Glutamatergic neuron (in vitro differentiated cells): ENCODE results near the gene UBC. TPM values are rescaled to one million over a fixed set of nuclear protein-coding genes. Genes with fewer than 3 reads are reported as not detected.

Source experiments
- DNase-seq: peaks from one replicate; pipeline ENCODE4 v3.0.0; 2022
- H3K27ac Mint-ChIP-seq: one replicate; pipeline ENCODE4 v1.8.0; 2020; ENCODE audit warnings: mild to moderate bottlenecking, mixed read lengths, inconsistent platforms; ENCODE audit not compliant: unreplicated experiment
- H3K27me3 Mint-ChIP-seq: one replicate; pipeline ENCODE4 v1.8.0; 2020; ENCODE audit warnings: mild to moderate bottlenecking, moderate library complexity, mixed read lengths, inconsistent platforms; ENCODE audit not compliant: unreplicated experiment
- H3K36me3 Mint-ChIP-seq: one replicate; pipeline ENCODE4 v1.8.0; 2020; ENCODE audit warnings: mild to moderate bottlenecking, mixed read lengths, inconsistent platforms; ENCODE audit not compliant: unreplicated experiment
- H3K4me1 Mint-ChIP-seq: one replicate; pipeline ENCODE4 v1.8.0; 2020; ENCODE audit warnings: mild to moderate bottlenecking, low read depth, mixed read lengths, inconsistent platforms; ENCODE audit not compliant: unreplicated experiment
- H3K4me3 Mint-ChIP-seq: one replicate; pipeline ENCODE4 v1.8.0; 2020; ENCODE audit warnings: mild to moderate bottlenecking, mixed read lengths, inconsistent platforms; ENCODE audit not compliant: unreplicated experiment
- H3K9me3 Mint-ChIP-seq: one replicate; pipeline ENCODE4 v1.8.0; 2020; ENCODE audit warnings: mild to moderate bottlenecking, moderate library complexity, mixed read lengths, inconsistent platforms; ENCODE audit not compliant: unreplicated experiment
- CTCF ChIP-seq: fragments of 200-600 bp; sonication (generic); IDR thresholded peaks from one replicate; pipeline ENCODE4 v1.5.0; 2021; ENCODE audit not compliant: partially characterized antibody, unreplicated experiment
- total RNA-seq: library from RNA; stranded (reverse); fragmentation: NEBNext Ultra II Directional; extraction: Animal tissue kit (Norgen Biotek cat#: 25700); gene quantifications from one replicate; pipeline ENCODE4 v1.2.1, GENCODE V29; 2021; ENCODE audit not compliant: unreplicated experiment

UBC gene
- total RNA-seq, 1 donor from 2014 or later = 966 TPM

DNA sequence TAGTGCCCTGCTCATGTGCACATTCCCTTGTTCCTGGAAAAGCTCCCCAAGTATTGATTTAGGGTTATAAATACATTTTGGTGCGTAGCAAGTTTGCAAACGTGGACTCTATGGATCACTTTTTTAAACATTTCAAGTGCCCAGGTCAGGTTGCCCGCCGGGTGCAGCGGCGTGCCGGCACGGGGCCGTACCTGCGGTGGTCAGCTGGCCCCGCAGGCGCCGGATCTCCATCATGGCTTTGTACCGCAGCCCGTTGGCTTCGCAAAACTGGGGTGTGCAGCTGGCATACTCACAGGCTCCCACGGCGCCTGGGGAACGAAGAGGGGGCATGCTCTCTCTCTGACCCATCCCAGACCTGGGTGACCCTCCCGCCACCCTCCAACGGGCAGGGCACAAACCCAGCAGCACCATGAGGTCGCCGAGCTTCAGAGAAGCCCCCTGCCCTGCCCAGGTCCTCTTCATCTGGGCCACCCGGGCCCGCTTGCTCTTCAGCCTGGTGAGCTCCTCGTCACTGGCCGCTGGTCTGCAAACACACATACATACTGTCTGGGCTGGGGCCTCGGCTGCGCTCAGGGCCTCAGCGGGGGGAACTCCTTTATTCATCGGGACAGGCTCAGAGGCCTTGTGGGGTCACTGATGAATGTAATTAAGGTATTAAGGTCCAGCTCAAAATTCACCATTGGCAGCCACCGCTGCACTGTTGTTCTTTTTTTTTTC lies 39.4 kb upstream of the UBC start:
- Mint-ChIP-seq H3K4me1 (no peaks in the 10 kb centered on the region), H3K36me3 (no peaks in the 10 kb centered on the region), H3K27me3 (no peaks in the 10 kb centered on the region), H3K4me3 (no peak overlapping the region), H3K27ac (no peak overlapping the region), H3K9me3 (peaks cover 2% of the 10 kb centered on the region)
- no peak for DNase-seq
- TF ChIP-seq CTCF = no peak

DNA sequence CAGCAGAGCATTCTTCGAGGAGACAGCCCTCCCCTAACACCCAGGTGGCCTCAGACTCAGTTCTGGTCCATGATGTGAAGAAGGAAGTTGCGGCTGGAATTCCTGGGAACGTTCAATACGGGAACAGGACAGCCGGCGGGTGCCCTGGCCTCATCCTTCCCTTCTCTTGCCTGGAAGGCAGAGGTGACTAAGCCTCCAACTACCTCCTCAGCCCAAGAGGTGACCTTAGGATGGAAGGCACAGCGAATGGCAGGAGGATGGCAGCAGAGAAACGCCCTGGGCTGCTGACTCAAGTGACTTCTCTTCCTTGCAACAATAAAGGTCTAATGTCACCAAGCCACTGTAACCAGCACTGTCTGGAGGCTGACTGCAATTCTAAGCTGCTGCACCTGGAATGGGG lies 38.4 kb upstream of the UBC start:
- peaks cover 2% of the 10 kb centered on the region for H3K9me3 Mint-ChIP-seq
- no peaks in the 10 kb centered on the region for H3K27me3 Mint-ChIP-seq
- DNase-seq = no peak
- no peaks in the 10 kb centered on the region for H3K36me3 Mint-ChIP-seq
- no peak for TF ChIP-seq CTCF
- no peaks in the 10 kb centered on the region for H3K4me1 Mint-ChIP-seq
- H3K4me3 Mint-ChIP-seq = no peak overlapping the region
- no peak overlapping the region for H3K27ac Mint-ChIP-seq

DNA sequence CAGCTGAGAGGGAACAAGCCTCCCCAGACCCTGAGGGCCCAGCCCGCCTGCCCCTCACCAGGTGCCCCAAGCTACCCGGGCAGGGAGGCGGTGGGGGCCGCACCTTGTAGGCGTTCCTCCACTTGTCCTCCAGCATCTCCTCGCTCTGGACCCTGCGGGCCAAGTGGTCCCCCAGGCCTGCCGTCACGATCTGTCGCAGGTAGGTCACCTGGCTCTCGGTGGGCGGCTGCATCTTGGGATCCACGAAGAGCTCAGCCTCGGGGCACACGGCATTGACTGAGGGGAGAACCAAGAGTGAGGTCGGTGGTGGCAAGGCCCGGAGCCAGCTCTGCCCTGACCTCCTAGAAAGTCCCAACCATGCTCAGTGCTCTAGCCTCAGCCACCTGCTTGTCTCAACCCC lies 37.8 kb upstream of the UBC start:
- Mint-ChIP-seq H3K9me3 (peaks cover 2% of the 10 kb centered on the region), H3K27ac (no peak overlapping the region), H3K4me3 (no peak overlapping the region), H3K27me3 (no peaks in the 10 kb centered on the region), H3K36me3 (no peaks in the 10 kb centered on the region), H3K4me1 (no peaks in the 10 kb centered on the region)
- TF ChIP-seq CTCF = no peak
- no peak for DNase-seq

DNA sequence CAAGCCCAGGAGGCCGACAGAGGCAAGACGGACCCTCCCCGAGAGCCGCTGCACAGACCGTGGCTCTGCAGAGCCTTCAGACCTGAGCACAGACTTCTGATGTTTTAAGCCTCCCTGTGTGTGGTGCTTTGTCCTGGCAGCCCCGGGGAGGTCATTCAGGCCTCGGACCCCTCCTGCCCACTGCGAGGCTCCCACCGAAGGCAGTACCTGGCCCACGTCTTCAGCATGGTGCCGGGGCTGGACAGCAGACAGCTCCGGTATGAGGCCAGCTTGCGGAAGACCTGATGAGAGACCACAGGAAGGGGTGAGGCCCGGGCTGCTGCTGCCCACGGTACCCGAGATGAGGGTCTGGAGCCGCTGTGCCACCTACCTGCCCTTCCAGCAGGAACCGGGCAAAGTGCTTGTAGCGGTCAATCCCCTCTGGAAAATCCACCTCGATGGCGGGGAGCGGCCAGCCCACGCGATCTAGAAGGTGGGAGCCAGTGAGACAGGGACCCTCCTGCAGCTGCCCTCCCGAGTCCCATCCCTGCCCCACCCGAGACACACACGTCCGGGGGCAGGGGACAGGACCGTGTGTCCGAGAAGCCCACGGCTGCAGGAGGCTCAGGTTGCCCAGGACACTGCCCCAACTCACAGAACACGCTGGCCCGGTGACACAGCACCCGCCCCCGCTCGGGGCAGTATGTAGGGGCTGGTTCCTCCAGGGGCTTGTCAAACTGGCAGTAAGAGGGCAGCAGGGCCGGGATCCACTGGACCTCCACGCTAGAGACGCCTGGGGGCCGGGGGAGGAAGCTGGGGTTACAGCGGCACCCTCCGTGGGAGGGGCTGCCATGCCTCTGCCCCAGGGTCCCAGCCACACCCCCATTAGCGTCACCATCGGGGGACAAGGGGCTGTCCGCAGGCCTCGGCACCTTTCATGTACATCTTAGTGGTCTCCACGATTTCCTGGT lies 35.6 kb upstream of the UBC start:
- Mint-ChIP-seq H3K27me3 (peaks cover 5% of the 10 kb centered on the region), H3K4me1 (peaks cover 3% of the 10 kb centered on the region), H3K36me3 (no peaks in the 10 kb centered on the region), H3K4me3 (no peak overlapping the region), H3K27ac (no peak overlapping the region), H3K9me3 (peaks cover 4% of the 10 kb centered on the region)
- no peak for DNase-seq
- TF ChIP-seq CTCF = no peak

DNA sequence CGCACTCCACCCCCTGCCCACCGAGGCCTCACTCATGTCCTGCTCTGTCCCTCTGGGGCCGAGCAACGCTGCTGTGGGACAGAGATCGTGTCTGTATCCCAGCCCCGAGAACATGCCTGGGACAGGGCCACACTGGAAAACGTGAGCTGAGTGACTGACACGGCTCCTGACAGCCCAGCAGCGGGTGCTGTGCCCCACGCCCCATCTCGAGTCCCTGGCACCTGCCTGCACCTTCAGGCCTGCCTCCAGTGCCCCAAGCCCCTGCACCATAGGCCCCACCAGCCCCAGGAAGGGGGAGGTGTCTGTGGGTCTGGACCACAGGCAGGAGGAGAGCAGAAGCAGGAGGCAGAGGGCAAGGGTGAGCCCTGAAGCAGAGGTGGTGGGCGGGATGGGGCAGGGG lies 34.6 kb upstream of the UBC start:
- H3K9me3 Mint-ChIP-seq = peaks cover 4% of the 10 kb centered on the region
- no peak for DNase-seq
- peaks cover 7% of the 10 kb centered on the region for H3K27me3 Mint-ChIP-seq
- peaks cover 3% of the 10 kb centered on the region for H3K4me1 Mint-ChIP-seq
- H3K36me3 Mint-ChIP-seq = no peaks in the 10 kb centered on the region
- H3K27ac Mint-ChIP-seq = no peak overlapping the region
- H3K4me3 Mint-ChIP-seq = no peak overlapping the region
- no peak for TF ChIP-seq CTCF
